ENCODE measurements around the gene RAD9A.

RAD9A gene

GRCh38 chr11:67441098-67441563 lies 49.3 kb downstream of the RAD9A start:
- DNase-seq = no peak

DNA sequence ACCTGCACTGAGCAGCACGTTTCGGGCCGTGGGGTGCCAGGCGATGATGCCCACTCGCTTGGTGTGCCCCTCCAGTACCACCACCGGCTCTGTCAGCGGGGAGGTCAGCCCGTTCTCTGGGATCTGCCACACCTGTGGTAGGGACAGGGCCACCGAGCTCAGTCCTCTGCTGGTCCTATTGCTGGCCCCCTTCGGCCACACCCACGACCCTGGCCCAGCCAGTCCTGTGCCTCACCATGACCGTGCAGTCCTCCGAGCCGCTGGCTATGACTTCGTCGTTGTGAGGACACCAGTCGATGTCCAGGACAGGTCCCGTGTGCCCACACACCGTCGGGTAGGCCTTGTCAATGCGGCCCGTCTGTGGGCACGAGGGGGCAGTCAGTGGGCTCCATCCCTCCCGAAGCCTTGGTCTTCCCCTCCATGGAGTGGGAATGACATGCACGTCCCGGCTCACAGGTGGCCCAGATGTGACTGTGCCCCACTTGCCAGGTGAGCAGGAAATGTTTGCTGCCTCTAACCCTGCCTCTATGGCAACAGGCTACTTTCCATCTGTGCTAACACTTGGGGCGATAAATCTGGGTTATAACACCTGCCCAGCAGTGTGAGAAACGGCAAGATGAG lies 50.1 kb downstream of the RAD9A start:
- no peak for DNase-seq

GRCh38 chr11:67442504-67443404 lies 51.0 kb downstream of the RAD9A start:
- no peak for DNase-seq

DNA sequence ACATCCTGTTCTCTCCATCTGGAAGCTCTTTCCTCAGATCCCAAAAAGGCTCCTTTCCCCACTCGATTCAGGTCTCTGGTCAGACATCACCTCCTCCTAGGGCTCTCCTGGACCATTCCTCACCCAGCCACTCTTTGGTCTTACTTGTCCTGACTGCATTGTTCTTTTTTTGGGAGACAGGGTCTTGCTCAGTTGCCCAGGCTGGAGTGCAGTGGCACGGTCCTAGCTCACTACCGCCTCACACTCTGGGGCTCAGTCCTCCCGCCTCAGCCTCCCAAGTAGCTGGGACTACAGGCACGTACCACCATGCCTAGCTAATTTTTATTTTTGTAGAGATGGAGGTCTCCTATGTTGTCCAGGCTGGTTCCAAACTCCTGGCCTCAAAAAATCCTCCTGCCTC lies 53.7 kb downstream of the RAD9A start:
- no peak for DNase-seq

Data from C1 segment of cervical spinal cord (tissue), 14 donors.